Measurements from ENCODE around the gene DOK4. TPM values are rescaled to one million over a fixed set of nuclear protein-coding genes. Genes with fewer than 3 reads are reported as not detected.

The DOK4 gene
- total and polyA plus RNA-seq, 4 donors = 7.8 to 24.6 (median 18.1) TPM

DNA sequence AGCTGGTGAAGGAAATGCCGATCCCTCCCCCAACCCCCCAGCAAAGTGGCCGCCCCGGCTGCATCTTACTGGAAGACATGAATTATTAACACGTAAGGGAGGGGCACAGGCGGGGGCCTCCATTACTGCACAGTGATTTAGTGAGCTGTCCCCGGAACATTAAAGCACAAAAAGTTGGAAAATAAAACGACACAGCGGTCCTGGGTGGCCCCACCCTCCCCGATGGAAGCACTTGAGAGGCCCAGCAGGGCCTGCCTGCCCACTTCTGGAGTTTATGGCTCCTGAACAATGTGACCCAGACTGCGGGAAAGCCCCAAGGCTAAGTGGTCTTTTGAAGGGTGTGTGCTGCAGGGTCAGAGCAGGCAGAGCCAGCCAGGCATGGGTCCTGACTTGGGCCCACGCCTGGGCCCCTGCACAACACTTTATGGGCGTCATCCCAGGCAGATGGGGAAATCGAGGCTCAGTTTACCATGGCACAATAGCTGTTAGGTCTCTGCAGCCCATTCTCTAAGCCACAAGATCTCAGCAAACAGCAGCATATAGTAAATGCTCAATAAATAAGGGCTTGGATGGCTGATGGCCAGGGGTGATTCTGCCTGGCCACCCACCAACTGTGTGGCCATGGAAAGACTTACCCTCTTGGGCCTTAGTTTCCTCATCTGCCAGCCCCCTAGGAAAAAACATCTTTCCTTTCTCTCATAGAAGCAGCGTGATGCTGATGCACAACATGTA lies 27.2 kb upstream of the DOK4 start:
- H3K27me3 ChIP-seq (ENCODE audit: control insufficient read depth in 4 of 4, insufficient read depth in 4 of 4, low read length in 3 of 4) = no peaks in the 10 kb centered on the region
- H3K9ac ChIP-seq (ENCODE audit: low read depth in 1 of 2, low read length in 2 of 2) = no peak overlapping the region
- TF ChIP-seq EGR1 (IDR thresholded peaks at IDR 0.05; ENCODE audit: low read depth in 2 of 2) (no peak), GABPA (IDR thresholded peaks at IDR 0.05 in 1 of 2, conservative IDR thresholded peaks at IDR 0.05 in 1 of 2) (no peak), HNF4G (IDR thresholded peaks at IDR 0.05) (no peak), FOXA2 (IDR thresholded peaks at IDR 0.05) (no peak)
- 87% methylated on average over 14 of the region's 14 CpGs for WGBS
- DNase-seq (ENCODE audit: low spot score) = no peak
- H3K9me3 ChIP-seq (ENCODE audit: control insufficient read depth in 4 of 4, low read length in 3 of 4) = no peaks in the 10 kb centered on the region
- no peak overlapping the region for H3K27ac ChIP-seq (ENCODE audit: low read depth in 1 of 2, low read length in 2 of 2)
- no peaks in the 10 kb centered on the region for H3K4me1 ChIP-seq (ENCODE audit: control insufficient read depth in 4 of 4, insufficient read depth in 4 of 4, low read length in 3 of 4)
- no peak overlapping the region for H3K4me3 ChIP-seq (ENCODE audit: low read depth in 1 of 3, low read length in 3 of 3)
- H3K36me3 ChIP-seq (ENCODE audit: control insufficient read depth in 4 of 4, insufficient read depth in 3 of 4, low read depth in 1 of 4, low read length in 3 of 4) = peaks cover 0 to 2% (median 0%) of the 10 kb centered on the region in 4 donors

DNA sequence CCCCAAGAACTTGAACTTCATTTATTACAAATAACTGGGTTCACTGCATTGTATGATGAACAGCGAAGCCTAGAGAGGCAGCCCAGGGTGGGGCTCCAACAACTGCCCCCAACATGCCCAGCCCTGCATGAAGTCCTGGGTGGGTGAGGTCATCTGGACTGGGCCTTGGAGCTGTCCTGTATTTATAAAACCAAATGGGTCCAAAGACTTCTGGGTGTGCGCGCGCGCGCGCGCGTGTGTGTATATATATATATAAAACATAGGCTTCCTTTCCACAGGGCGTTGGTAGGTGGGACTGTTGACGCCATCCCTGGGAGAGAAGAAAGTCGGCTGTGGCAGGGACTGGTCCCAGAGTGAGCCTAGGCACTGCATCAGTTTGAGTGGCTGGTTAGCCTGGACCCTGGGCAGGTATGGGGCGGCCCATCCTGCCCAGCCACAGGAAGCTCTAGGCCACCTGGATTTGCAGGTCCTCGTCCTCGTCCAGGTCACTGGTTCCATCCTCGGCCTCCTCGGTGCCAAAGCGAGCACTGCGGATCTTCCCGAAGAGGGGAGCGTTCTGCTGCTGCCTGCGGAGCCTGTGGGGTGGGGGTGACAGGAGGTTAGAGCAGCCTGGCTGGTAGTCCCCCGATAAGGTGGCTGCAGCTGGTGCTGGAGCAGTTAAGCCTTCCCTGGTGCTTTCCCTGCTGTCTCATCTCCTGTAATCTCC lies 26.2 kb upstream of the DOK4 start:
- Histone ChIP-seq H3K27me3 (ENCODE audit: control insufficient read depth in 4 of 4, insufficient read depth in 4 of 4, low read length in 3 of 4) (no peaks in the 10 kb centered on the region), H3K4me3 (ENCODE audit: low read depth in 1 of 3, low read length in 3 of 3) (no peak overlapping the region), H3K4me1 (ENCODE audit: control insufficient read depth in 4 of 4, insufficient read depth in 4 of 4, low read length in 3 of 4) (no peaks in the 10 kb centered on the region), H3K27ac (ENCODE audit: low read depth in 1 of 2, low read length in 2 of 2) (no peak overlapping the region), H3K9ac (ENCODE audit: low read depth in 1 of 2, low read length in 2 of 2) (no peak overlapping the region), H3K36me3 (ENCODE audit: control insufficient read depth in 4 of 4, insufficient read depth in 3 of 4, low read depth in 1 of 4, low read length in 3 of 4) (no peaks in the 10 kb centered on the region), H3K9me3 (ENCODE audit: control insufficient read depth in 4 of 4, low read length in 3 of 4) (no peaks in the 10 kb centered on the region)
- no peak for DNase-seq (ENCODE audit: low spot score)
- 96% methylated on average over 23 of the region's 23 CpGs for WGBS
- no peak for TF ChIP-seq FOXA2 (IDR thresholded peaks at IDR 0.05)
- no peak for TF ChIP-seq NR2F2 (IDR thresholded peaks at IDR 0.05)
- TF ChIP-seq, protein P1, sequence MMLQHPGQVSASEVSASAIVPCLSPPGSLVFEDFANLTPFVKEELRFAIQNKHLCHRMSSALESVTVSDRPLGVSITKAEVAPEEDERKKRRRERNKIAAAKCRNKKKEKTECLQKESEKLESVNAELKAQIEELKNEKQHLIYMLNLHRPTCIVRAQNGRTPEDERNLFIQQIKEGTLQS (IDR thresholded peaks at IDR 0.05) = no peak
- TF ChIP-seq RAD21 (IDR thresholded peaks at IDR 0.05) = no peak
- no peak for TF ChIP-seq EGR1 (IDR thresholded peaks at IDR 0.05; ENCODE audit: low read depth in 2 of 2)
- TF ChIP-seq MAX (IDR thresholded peaks at IDR 0.05) = no peak
- TF ChIP-seq HNF4A (conservative IDR thresholded peaks at IDR 0.05) = no peak
- no peak for TF ChIP-seq HNF4G (IDR thresholded peaks at IDR 0.05)
- no peak for TF ChIP-seq CTCF (IDR thresholded peaks at IDR 0.05; ENCODE audit: low read depth, low read length, missing input control)
- TF ChIP-seq JUND (IDR thresholded peaks at IDR 0.05) = no peak
- no peak for TF ChIP-seq SP1 (IDR thresholded peaks at IDR 0.05)
- TF ChIP-seq YY1 (IDR thresholded peaks at IDR 0.05) = no peak
- no peak for TF ChIP-seq GABPA (IDR thresholded peaks at IDR 0.05 in 1 of 2, conservative IDR thresholded peaks at IDR 0.05 in 1 of 2)
- TF ChIP-seq RXRA (IDR thresholded peaks at IDR 0.05) = no peak
- TF ChIP-seq, protein P2, sequence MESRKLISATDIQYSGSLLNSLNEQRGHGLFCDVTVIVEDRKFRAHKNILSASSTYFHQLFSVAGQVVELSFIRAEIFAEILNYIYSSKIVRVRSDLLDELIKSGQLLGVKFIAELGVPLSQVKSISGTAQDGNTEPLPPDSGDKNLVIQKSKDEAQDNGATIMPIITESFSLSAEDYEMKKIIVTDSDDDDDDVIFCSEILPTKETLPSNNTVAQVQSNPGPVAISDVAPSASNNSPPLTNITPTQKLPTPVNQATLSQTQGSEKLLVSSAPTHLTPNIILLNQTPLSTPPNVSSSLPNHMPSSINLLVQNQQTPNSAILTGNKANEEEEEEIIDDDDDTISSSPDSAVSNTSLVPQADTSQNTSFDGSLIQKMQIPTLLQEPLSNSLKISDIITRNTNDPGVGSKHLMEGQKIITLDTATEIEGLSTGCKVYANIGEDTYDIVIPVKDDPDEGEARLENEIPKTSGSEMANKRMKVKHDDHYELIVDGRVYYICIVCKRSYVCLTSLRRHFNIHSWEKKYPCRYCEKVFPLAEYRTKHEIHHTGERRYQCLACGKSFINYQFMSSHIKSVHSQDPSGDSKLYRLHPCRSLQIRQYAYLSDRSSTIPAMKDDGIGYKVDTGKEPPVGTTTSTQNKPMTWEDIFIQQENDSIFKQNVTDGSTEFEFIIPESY (IDR thresholded peaks at IDR 0.05) = no peak
